ENCODE measurements around the gene FAM83F.
"Not testable (repeated sequence)": the region's sequence is repeated elsewhere in the genome, so short reads cannot be mapped to it uniquely, and the experiment has no call there.

The FAM83F gene

GRCh38 chr22:40019100-40019499, 24.3 kb downstream of the FAM83F start:
- no peak for DNase-seq

GRCh38 chr22:40020956-40021355, 26.2 kb downstream of the FAM83F start:
- no peak for DNase-seq

GRCh38 chr22:40021401-40022000, 26.7 kb downstream of the FAM83F start:
- no peak for DNase-seq

- DNase-seq: no peak
Observed at GRCh38 chr22:40022536-40023240, 27.9 kb downstream of the FAM83F start.

GRCh38 chr22:40023341-40023841, 28.6 kb downstream of the FAM83F start:
- no peak for DNase-seq

- DNase-seq: no peak
Observed at GRCh38 chr22:40024201-40025061, 29.7 kb downstream of the FAM83F start.

- not testable (repeated sequence) for DNase-seq
Observed at GRCh38 chr22:40025062-40025379, 30.3 kb downstream of the FAM83F start.

- DNase-seq: no peak
Observed at GRCh38 chr22:40025856-40026255, 31.1 kb downstream of the FAM83F start.

- no peak for DNase-seq
Observed at GRCh38 chr22:40026641-40027040, 31.9 kb downstream of the FAM83F start.

GRCh38 chr22:40027191-40028097, 32.7 kb downstream of the FAM83F start:
- no peak for DNase-seq

GRCh38 chr22:40028098-40028425, 33.3 kb downstream of the FAM83F start:
- no peak for DNase-seq

GRCh38 chr22:40029189-40029890, 34.6 kb downstream of the FAM83F start:
- DNase-seq: no peak

- no peak for DNase-seq
Observed at GRCh38 chr22:40030026-40030757, 35.4 kb downstream of the FAM83F start.

- no peak for DNase-seq
Observed at GRCh38 chr22:40030758-40031095, 36.0 kb downstream of the FAM83F start.

GRCh38 chr22:40031766-40032470, 37.2 kb downstream of the FAM83F start:
- no peak for DNase-seq

- DNase-seq: no peak
Observed at GRCh38 chr22:40033586-40034380, 39.0 kb downstream of the FAM83F start.

- no peak for DNase-seq
Observed at GRCh38 chr22:40035351-40035750, 40.6 kb downstream of the FAM83F start.

GRCh38 chr22:40036126-40036525, 41.4 kb downstream of the FAM83F start:
- DNase-seq: no peak

- DNase-seq: peak; percentile 30
Observed at GRCh38 chr22:40036591-40037225, 42.0 kb downstream of the FAM83F start.

GRCh38 chr22:40037320-40037719, 42.6 kb downstream of the FAM83F start:
- DNase-seq: no peak
